SIG-M5 treated with dmso at 0.1 percent for 504 hours (cell line): Measurements from ENCODE around the gene NEUROD6.

Source experiments
- DNase-seq: peaks from one replicate; lab custom pipeline; 2025; ENCODE audit not compliant: unreplicated experiment; lab: John Stamatoyannopoulos, UW

Gene NEUROD6

DNA sequence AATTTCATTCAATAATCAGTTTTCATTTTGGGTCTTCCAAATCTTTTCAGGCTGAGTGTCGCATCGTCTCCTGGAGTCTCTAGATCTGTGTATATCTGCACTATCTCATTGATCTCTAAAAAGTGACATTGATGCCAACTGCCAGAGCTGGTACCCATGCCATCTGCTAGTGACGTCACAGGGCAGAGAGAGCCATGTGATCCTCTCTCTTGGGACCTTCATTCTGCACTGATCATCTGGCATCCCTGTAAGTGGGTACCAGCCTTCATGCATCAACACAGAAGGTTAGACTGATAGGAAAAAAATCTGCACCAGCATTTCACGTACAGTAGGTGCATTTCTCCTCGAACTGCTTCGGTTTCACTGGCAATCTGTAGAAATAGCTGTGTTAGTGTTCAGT lies at the start of gene NEUROD6:
NEUROD6 (minus strand) TSS at position 124 of the 400 bp plus-strand sequence. CDS start 1,458 bp downstream, outside the sequence.
- no peak for DNase-seq

DNA sequence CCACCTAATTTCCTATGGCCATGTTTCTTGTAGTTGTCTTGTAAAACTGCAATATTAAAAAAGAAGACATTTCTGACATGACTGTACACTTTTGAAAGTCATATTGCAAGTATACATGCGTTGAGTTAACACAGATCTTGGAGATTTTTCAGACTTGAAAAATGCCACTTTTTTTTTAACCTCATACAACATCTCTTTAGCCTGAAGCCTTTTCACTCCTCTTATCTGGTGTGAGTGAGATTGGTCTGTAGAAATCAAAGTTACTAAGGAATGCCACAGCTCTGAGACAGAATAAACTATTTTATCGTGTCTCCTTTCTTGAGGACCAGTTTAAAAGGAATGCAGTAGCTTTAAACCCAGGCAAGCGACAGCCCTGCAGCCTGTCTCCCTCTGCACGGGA lies 43.9 kb upstream of the NEUROD6 start:
- no peak for DNase-seq

DNA sequence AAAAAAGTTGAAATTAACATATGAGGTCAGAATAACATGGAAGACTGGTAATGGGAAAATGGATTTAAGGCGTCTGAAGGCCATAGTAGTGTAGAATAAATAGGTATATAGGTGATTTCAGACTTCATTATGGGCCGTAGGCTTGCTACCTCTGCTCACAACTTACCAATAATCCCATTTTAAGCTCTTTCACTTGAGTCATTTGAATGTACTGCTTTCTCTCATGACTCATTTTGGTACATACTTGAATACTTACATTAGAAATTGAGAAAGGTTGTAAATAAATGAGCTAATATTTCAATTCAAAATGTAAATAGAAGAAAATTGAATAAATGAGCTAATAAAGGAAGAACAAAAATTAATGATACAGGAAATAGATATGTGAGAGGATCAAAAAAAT lies 42.2 kb upstream of the NEUROD6 start:
- DNase-seq, result no peak

DNA sequence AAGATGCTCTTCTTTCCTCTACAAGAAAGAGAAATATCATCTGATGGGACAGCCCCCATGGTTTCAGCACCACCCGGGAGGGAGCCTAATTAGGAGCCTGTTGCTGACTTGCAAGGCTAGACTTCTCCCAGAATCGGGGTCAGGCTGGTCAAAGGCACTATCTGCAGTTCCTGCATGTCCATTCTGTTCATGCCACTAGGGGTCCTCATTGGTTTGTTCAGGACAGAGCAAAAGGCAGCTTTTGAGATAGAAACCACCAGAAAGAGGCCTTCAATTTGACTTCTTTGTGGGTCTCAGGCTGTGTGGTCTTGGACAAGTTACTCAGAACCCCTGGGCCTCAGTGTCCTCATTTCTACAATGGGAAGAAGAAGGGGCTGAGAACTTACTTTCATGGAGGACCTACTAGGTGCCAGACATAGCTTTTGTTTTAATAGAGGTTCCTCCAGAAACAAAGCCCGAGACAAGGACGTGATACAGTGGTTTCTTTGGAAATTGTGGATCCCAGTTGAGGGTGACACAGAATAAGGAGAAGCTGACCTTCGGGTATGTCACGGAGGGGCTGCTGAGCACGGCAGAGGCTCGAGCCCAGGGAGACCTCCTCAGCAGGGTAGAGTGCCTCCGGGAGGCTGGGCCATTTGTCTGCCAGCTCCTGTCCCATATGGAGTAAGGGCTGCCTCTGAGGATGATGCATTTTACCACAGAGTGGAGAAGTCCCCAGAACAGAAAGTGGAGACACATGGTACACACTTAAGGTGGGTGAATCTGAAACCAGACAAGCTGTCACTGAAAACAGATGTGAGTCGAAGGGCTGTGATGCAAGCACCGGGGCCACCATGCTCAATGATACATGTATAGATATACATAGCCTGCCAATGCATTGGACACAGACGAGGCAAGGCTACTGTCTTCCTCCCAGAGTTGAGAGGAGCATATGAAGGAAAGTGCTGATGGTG lies 33.1 kb upstream of the NEUROD6 start:
- peak; percentile 47 for DNase-seq

DNA sequence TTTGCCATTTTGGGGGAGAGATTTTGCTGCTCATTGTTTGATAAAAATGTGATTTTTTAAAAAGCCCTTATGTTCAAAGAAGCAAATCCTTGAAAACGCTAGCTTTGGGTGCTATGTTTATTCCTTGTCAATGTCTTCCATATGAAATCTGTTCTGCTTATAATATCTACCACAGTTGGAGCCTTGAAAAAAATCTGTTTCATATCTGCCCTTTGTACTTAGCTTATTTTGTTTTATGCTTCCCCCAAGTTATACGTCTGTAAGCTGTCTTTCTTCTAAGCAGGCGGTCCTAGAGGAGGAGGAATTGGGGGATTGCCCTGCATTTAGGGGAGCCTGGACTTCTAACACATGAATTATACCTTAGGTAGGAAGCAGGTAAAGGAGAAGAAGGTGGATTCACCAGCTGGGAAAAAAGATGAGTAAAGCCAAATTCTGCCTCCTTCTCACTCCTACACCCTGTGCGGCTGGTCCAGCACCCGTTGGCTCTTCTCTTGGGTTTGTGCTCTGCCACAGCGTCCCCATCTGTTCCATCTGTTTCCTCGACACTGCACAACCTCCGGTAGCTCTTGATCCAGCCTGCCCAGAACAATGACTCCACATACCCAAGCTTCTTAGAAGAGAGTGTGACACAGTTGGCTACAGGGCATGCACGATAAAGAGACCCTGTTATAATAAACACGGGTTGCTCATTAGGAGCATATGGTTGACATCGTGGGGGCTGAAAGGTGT lies 31.9 kb upstream of the NEUROD6 start:
- DNase-seq, result no peak

DNA sequence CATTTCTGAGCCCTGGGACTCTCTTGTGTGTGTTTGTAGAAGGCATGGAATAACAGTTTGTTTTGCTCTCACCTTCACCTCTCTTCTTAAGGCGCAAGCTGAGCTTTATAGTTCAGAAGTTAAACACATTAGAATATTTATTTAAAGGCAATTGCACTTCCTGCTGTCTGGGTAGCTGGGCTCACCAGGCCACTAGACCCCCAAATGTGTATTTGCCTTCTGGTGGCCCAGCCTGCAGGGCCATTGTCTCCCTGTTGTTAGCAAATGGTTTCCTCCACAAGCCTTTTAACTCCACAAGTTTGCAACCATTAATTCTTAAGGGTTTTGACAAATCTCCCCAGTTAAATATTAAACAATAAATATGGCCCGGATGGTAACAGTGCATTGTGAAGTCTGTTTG lies 31.1 kb upstream of the NEUROD6 start:
- DNase-seq, result no peak

DNA sequence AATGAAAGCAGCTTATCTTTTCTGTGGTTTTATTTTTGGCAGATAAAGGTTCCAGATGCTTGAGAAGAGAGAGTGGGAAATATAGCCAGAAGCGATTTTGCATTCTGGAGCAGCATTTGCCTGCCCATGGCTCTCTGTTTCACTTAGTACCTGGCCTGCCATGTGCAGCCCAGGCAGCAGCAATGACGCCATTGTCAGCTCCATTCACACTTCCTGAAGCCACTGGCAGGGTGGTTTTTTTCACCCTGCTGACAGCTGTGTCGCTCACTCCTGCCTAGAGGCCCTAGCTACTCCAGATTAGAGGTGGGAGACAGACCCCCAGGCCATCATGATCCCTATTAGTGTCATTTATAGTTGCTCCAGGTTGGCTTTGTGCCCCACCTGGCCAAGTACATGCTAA lies 30.1 kb upstream of the NEUROD6 start:
- no peak for DNase-seq

DNA sequence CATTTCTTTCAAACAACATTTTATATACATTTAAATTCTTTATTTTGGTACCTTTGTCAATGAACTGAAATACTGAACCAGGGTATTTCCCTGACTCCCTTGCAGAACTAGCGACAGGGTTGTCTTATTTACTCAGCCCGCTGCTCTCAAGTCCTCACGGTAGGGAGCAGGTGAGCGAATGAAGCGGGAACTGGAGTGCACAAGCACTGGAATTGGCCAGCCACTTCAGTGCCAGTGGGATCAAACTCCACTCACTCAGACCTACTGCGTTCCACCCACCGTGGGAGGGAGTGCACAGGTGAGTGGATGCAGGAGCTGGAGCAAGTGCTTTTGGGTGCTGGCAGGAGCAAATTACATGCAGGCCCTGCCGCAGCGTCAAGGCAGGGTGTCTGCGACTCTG lies 28.1 kb upstream of the NEUROD6 start:
- no peak for DNase-seq

DNA sequence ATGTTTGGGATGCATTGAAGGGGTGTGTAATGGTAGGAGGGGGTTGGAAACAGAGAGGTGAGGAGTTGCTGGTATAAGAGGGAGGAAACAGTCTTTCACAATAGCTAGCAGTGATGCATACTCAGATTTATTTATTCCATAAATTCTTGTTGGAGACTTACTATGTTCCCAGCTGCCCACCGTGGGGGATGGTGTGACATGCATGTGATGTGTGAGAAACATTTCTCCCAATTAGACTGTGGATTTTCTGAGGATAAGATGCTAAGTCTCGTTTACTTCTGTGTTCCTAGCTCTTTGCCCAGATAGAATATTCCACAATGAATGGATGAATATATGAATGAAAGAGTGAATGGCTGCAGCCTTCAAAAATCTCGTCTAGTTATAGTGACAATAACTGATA lies 23.0 kb upstream of the NEUROD6 start:
- DNase-seq, result no peak

DNA sequence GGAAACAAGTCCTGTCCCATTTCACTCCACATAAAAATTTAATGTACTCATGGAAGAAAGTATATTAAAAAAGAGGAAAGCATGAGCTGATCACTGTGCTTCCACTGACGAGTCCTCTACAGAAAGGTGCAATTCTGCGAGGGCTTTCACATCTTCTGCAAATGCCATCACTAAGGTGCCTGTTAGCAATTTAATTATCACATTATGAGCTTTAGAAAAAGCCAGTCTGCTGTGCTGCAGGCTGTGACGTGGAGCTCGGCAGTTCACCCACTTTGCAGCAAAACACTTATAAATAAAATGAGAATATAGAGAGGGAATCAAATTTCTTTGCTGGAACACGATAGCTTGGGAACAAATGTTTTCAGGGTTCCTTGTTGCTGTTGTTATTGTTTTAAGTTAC lies 22.5 kb upstream of the NEUROD6 start:
- no peak for DNase-seq

DNA sequence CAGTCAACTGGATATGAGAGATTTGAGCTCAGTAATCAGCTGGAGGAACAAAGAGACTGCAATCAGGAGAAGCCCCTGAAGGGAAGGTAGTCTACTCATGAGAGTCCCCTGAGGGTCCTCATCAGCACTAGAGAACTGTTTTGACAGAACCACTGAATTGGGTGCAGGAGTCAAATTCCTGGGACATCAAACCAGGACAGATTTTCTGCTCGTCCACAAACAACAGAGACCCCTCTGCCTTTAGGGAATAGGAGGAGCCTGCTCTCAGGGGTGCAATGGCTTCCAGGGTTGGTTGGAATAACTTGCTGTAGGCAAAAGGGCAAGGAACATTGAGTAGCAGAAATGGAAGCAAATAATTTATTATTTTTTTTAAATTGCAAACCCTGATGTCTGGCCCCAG lies 21.9 kb upstream of the NEUROD6 start:
- no peak for DNase-seq

DNA sequence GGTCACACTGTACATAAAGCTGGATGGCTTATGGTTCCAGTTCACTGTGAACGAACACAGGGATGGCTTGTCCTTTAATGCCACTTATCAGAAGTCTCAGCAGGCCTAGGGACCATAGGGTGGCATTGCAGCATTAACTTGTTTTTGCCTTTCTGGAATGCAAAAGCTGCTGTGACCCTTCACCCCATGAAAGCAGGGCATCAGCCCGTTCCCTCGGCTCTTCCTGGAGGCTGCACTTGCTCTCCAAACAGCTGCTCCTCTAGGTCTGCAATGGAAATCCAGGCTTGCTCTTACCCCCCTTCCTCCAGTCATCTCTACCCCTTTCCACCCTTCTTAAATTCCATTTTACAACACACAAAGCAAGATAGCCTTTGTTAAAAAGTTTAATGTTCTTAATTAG lies 17.9 kb upstream of the NEUROD6 start:
- no peak for DNase-seq

DNA sequence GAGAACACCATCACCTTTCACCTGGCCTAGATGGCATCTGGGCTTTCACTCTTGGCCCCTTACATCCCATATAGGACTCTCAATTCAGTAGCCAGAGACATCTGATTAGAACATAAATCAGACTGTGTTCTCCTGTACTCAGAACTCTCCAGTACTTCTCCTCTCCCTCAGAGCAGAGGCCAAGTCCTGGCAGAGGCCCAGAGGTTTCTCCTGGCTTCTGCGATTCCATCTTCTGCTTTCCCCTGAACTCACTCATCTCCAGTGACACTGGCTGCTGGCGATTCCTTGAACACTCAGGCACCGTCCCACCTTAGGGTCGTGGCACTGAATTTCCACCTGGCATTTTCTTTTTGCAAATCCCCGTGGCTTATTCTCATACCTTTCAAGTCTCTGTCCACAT lies 4.9 kb upstream of the NEUROD6 start:
- no peak for DNase-seq

DNA sequence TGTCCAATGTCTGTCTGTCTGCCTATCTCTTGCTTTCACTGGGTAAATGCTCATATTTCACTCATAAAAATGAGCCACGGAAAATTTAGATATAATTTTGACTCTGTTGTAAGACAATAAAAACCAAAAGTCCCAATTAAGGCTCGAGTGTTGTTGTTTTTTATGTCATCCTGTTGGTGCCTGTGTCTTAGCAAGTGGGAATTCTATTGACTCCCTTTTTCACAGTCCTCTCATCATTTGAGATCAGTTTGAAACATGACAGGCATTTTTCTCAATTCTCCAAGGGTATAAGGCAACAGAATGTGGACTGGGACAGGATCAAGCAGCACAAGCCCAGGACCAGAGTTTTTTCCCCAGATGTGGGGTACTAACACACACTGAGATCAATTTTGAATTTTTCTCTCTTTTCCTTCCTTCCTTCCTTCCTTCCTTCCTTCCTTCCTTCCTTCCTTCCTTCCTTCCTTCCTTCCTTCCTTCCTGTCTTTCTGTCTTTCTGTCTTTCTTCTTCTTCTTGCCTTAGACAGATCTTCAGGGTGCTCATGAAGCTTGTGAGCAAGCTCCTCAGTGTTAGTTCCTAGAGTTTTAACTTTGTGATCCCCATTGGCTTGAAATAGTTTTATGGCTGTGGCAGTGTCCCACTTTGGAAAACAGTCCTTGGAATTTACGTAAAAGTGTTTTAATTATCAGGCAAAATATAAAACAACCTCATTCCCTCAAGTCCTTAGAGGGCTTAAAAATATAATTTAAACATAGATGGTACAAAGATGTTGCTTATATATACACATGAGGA lies 3.2 kb upstream of the NEUROD6 start:
- no peak for DNase-seq

DNA sequence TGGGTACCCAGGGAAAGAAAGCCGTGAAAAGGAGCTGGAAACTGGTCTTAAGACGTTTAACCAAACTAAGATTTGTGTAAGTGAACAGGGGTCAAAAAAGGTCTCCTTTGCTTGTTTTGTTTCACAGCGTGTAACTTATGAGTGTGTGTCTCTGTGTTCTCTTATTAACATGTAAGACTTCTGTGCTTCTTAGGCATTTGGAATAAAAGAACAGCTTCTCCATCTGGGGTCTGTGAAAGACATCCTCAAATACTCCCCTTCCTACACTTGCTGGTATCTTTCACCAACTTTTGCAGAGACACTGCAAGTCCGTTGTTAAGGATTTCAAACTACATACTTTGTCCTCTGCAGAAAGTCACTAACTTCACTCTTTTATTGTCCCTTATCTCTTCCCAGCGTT lies 615 bp upstream of the NEUROD6 start:
- DNase-seq, result no peak

DNA sequence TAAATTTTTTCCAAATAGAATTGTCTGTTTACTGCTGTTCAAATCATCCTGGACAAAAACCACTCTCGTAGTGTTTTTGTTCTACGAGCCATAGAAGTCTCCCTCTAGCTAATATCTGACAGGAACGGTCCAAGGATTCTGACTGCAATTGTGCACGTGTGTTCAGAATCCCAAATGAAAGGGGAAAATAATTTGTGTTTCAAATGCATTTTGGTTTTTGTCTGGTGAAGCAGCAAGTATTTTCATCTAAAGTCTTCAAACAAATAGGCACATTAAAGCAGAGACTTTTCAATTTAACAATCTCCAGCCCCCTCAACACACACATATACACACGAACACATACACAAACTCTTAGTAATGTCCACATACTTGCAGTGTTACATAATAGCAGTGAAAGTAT lies 475 bp downstream of the NEUROD6 start:
- DNase-seq, result no peak

DNA sequence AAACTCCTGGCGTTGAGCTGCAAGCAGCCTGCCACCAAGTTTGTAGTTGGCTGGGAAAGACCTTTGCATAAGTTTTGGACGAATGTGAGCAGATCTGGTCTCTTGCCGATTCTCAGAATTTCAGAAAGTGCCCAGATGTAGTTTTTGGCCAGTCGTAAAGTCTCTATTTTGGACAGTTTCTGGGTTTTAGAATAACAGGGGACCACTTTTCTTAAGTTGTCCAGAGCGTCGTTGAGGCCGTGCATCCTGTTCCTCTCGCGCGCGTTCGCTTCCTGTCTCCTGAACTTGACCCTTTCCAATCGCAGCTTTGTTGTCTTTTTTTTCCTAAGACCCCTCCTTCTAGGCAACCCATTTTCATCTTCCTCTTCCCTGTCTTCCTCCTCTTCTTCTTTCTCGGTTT lies 1.8 kb downstream of the NEUROD6 start:
- DNase-seq, result no peak

DNA sequence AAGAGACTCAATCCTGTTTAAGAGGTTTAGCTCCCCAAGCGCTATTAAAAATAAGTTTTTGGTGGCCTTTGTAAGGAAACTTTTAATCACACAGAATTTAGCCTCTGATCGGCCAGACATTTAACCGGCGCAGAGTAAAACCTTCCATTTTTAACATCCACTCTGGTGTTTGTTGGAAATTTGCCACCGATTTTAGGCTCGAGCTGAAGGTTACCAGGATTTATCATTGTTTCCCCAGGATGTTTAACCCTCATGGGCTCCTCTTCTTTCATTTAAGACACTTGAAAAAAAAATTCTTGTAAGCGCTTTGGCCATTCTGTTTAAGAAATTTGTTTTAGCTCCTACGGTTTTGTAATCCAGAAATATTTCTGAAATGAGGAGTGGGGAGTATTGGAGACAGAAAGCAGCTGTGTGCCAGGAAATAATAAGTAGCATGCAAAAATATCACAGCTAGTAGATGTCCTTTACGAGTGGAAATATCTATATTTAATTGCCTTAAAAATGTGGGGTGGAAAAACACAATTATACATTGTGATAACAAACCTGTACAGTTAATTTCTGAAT lies 3.4 kb downstream of the NEUROD6 start:
- DNase-seq, result no peak

DNA sequence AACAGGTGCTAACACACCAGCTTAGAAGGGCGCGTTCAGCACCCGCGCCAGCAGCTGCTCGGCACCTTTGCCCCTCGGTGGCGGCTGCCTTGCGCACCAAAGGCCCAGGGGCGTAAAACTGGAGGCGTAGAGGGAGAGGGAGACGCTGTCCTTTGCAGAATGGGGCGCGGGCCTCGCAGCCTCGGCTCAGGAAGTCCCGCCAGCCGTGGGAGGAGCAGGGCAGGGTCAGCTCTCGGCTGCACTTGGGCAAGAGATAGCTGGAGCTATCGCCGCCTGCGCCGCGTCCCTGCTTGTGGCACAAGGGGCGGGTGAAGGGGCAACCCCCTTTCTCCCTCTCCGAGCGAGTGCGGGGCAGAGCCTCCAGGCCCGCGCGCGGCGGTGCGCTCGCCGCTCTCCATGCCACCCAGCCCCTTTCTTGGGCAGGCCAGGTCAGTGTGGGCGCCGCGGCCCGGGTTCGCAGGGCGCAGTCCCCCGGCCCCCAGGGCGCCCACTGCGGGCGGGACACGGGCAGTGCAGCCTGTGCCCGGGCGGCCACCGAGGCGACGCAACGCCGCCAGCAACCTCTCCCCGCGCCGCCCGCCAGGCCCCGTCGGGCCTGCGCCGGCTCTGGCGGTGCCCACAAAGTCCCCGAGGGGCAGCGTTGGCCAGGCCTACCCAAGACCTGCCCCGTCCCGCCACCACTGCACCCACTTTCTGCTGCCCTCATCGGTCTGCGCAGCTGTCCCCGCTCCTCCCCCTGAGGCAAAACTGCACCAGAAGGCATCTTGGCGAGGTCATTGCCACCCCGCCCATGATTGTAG lies 4.1 kb downstream of the NEUROD6 start:
- DNase-seq, result no peak

DNA sequence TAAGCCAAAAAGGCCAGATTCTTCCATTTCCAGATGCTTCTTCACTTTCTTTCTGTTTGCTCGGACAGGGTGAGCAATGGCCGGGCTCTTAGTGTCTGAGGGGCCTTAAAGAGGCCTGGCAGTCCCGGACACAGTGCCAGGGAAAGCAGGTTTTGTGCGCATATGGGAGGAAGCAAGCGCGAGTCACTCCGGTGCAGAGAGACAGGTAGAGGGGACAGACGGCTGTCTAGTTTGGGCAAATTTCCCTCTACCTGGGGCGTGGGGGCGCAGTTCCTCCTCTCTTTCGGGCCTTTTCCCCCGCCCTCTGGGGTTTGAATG lies 4.7 kb downstream of the NEUROD6 start:
- DNase-seq, result no peak
